Endothelial cell (in vitro differentiated cells): ENCODE measurements around the gene TVP23A. TPM values are rescaled to one million over a fixed set of nuclear protein-coding genes. Genes with fewer than 3 reads are reported as not detected.

ENCODE experiments used
- DNase-seq: peaks from one replicate; pipeline ENCODE4 v3.0.0; 2021; ENCODE audit warnings: low spot score
- H3K27ac Mint-ChIP-seq: one replicate; pipeline ENCODE4 v1.8.0; 2021; ENCODE audit warnings: mixed read lengths, inconsistent platforms; ENCODE audit not compliant: unreplicated experiment
- H3K27me3 Mint-ChIP-seq: one replicate; pipeline ENCODE4 v1.8.0; 2021; ENCODE audit warnings: mild to moderate bottlenecking, moderate library complexity, mixed read lengths, inconsistent platforms; ENCODE audit not compliant: unreplicated experiment
- H3K36me3 Mint-ChIP-seq: one replicate; pipeline ENCODE4 v1.8.0; 2021; ENCODE audit warnings: mild to moderate bottlenecking, low read depth, mixed read lengths, inconsistent platforms; ENCODE audit not compliant: unreplicated experiment
- H3K4me1 Mint-ChIP-seq: one replicate; pipeline ENCODE4 v1.8.0; 2021; ENCODE audit warnings: mild to moderate bottlenecking, mixed read lengths, inconsistent platforms; ENCODE audit not compliant: unreplicated experiment
- H3K4me3 Mint-ChIP-seq: one replicate; pipeline ENCODE4 v1.8.0; 2021; ENCODE audit warnings: mild to moderate bottlenecking, mixed read lengths, inconsistent platforms; ENCODE audit not compliant: unreplicated experiment
- H3K9me3 Mint-ChIP-seq: one replicate; pipeline ENCODE4 v1.8.0; 2021; ENCODE audit warnings: mixed read lengths, inconsistent platforms; ENCODE audit not compliant: unreplicated experiment
- CTCF ChIP-seq: fragments of 200-600 bp; sonication (generic); IDR thresholded peaks from one replicate; pipeline ENCODE4 v1.5.0; 2021; ENCODE audit warnings: antibody characterized with exemption; ENCODE audit not compliant: unreplicated experiment
- total RNA-seq: library from RNA; stranded (reverse); fragmentation: NEBNext Ultra II Directional; extraction: Animal tissue kit (Norgen Biotek cat#: 25700); gene quantifications from one replicate; pipeline ENCODE4 v1.2.1, GENCODE V29; 2021; ENCODE audit not compliant: unreplicated experiment

TVP23A gene
- total RNA-seq, 1 donor from 2014 or later = 7.8 TPM

DNA sequence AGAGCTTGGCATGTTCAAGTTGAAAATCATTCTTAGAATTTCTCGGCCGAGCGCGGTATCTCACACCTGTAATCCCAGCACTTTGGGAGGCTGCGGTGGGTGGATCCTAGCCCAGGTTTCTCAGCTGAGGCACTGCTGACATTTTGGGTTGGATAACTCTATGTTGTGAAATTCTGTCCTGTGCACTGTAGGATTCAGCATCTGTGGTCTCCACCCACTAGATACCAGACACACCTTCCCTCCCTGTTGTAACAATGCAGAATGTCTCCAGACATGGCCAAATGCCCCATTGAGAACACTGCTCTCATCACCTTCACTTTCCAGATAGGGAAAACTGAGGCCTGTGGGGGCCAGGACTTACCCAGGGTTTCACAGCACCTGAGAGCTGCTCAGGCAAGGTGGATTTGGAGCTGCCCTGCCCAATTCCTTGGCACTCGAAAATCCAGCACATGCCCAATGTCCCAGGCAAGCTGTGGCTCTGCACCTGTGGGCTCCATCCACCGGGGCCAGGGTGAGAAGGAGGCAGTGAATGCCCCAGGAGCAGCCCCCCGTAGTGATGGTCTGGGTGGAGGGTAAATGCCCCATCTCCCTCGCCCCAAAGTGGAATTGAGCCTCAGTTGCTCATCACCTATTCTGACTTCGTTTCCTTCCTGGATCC, 20.2 kb upstream of the TVP23A start:
- no peak for TF ChIP-seq CTCF
- Mint-ChIP-seq H3K27me3 (peaks cover 2% of the 10 kb centered on the region), H3K36me3 (no peaks in the 10 kb centered on the region), H3K4me3 (no peak overlapping the region), H3K9me3 (no peaks in the 10 kb centered on the region), H3K27ac (no peak overlapping the region), H3K4me1 (peaks cover 5% of the 10 kb centered on the region)
- no peak for DNase-seq

DNA sequence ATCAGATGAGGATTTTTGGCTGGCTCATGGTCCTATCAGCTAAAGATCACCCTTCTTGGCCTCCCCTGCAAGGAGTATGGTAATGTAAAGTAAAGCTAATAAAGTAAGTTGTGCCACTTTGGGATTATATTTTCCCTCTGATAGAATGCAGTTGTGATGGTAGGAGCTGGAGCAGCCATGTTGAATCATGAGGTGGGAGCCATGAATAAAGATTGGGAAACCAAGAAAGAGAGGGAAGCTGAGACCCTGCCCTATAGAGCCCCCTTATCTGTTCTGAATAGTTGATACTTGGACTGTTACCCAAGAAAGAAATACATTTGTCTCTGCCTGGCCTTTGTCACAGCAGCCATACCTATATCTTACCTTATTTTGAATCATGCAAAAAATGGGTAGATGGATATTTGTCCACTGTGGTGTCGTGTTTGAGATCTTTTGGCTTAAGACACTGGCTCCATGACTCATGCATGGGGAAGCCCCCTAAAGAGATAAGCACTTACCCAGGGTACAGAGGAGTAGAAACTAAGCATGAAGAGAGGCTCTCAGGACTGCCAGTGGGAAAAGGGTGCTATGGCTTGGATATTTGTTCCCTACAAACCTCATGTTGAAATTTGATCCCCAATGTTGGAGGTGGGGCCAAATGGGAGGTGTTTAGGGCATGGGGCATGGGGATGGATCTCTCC, 17.7 kb upstream of the TVP23A start:
- H3K27me3 Mint-ChIP-seq = peaks cover 2% of the 10 kb centered on the region
- DNase-seq = no peak
- no peak overlapping the region for H3K4me3 Mint-ChIP-seq
- TF ChIP-seq CTCF = no peak
- no peaks in the 10 kb centered on the region for H3K9me3 Mint-ChIP-seq
- no peaks in the 10 kb centered on the region for H3K36me3 Mint-ChIP-seq
- peaks cover 5% of the 10 kb centered on the region for H3K4me1 Mint-ChIP-seq
- H3K27ac Mint-ChIP-seq = no peak overlapping the region

DNA sequence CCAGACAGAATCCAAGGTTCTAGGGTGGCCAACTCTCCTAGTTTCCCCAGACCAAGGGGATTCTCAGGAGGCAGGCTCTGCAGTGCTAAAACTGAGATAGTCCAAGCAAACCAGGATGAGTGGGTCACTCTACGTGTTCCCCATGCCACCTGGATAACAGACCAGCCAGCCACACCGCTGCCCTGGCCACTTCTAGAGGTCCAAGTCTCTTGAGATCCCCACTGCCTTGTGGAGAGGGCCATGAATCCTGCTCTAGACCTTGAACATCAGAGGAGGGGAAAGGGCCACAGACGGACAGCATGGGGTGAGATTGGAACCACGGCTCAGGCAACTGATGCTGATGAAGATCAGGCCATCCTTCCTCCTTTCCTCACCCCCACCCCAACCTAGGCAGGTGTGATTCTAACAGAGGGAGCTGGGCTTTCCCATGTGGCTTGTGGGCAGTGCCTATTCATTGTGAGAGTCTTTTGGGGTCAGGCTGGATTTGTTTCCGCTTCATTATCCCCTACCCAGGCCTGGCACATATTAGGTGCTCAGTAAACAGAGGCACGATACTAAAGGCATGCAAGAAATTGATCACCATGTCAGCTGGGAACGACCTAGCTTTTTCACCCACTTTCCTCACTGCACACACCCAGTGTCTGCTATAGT, 16.8 kb upstream of the TVP23A start:
- no peak for TF ChIP-seq CTCF
- Mint-ChIP-seq H3K27me3 (peaks cover 2% of the 10 kb centered on the region), H3K9me3 (no peaks in the 10 kb centered on the region), H3K4me1 (peaks cover 5% of the 10 kb centered on the region), H3K4me3 (no peak overlapping the region), H3K27ac (no peak overlapping the region), H3K36me3 (no peaks in the 10 kb centered on the region)
- DNase-seq = no peak

- H3K36me3 Mint-ChIP-seq = no peaks in the 10 kb centered on the region
- H3K4me1 Mint-ChIP-seq = peaks cover 5% of the 10 kb centered on the region
- H3K9me3 Mint-ChIP-seq = no peaks in the 10 kb centered on the region
- no peak overlapping the region for H3K4me3 Mint-ChIP-seq
- DNase-seq = no peak
- H3K27ac Mint-ChIP-seq = no peak overlapping the region
- TF ChIP-seq CTCF = no peak
- H3K27me3 Mint-ChIP-seq = peaks cover 4% of the 10 kb centered on the region
Measured at GRCh38 chr16:10834766-10835165, 16.2 kb upstream of the TVP23A start.

GRCh38 chr16:10834130-10834529, 15.5 kb upstream of the TVP23A start:
- peaks cover 4% of the 10 kb centered on the region for H3K27me3 Mint-ChIP-seq
- H3K36me3 Mint-ChIP-seq = no peaks in the 10 kb centered on the region
- H3K4me1 Mint-ChIP-seq = peaks cover 2% of the 10 kb centered on the region
- no peak overlapping the region for H3K27ac Mint-ChIP-seq
- no peaks in the 10 kb centered on the region for H3K9me3 Mint-ChIP-seq
- no peak for TF ChIP-seq CTCF
- H3K4me3 Mint-ChIP-seq = no peak overlapping the region
- DNase-seq = no peak
